GM23338 (cell line): ENCODE data around the gene TSPYL4. TPM values are rescaled to one million over a fixed set of nuclear protein-coding genes. Genes with fewer than 3 reads are reported as not detected.

Experiments
- ATAC-seq: fragments of 200-7000 bp; cut with Tn5 transposase; 3 replicates; pipeline ENCODE4 v1.9.1; 2020
- DNase-seq: peaks from one replicate; pipeline ENCODE4 v3.0.0-alpha.2; 2015; ENCODE audit warnings: low spot score
- H2AFZ ChIP-seq: fragments of 200-600 bp; sonication (generic); 2 replicates; pipeline ENCODE4 v1.8.0; 2016; ENCODE audit warnings: antibody characterized with exemption, mild to moderate bottlenecking, moderate library complexity
- H3F3A ChIP-seq: fragments of 200-600 bp; sonication (generic); replicated peaks from 2 replicates; pipeline ENCODE4 v1.8.0; 2017; ENCODE audit warnings: antibody characterized with exemption, mixed run types, low read depth
- H3K27ac ChIP-seq: fragments of 200-600 bp; sonication (generic); 2 replicates; pipeline ENCODE4 v1.6.1; 2016; ENCODE audit warnings: low read depth
- H3K27me3 ChIP-seq: fragments of 200-600 bp; sonication (generic); 2 replicates; pipeline ENCODE4 v1.8.0; 2016; ENCODE audit warnings: mild to moderate bottlenecking, mixed run types, moderate library complexity; ENCODE audit not compliant: insufficient read depth
- H3K36me3 ChIP-seq: fragments of 200-600 bp; sonication (generic); 2 replicates; pipeline ENCODE4 v1.8.0; 2016; ENCODE audit warnings: mild to moderate bottlenecking; ENCODE audit not compliant: insufficient read depth
- H3K4me1 ChIP-seq: fragments of 200-600 bp; sonication (generic); 2 replicates; pipeline ENCODE4 v1.8.0; 2016; ENCODE audit warnings: mild to moderate bottlenecking, moderate library complexity; ENCODE audit not compliant: insufficient read depth
- H3K4me2 ChIP-seq: fragments of 200-600 bp; sonication (generic); 2 replicates; pipeline ENCODE4 v1.7.1; 2017; ENCODE audit warnings: mixed run types
- H3K4me3 ChIP-seq: fragments of 200-600 bp; sonication (generic); 2 replicates; pipeline ENCODE4 v1.6.1; 2016; ENCODE audit warnings: mixed run types
- H3K79me2 ChIP-seq: fragments of 200-600 bp; sonication (generic); replicated peaks from 2 replicates; pipeline ENCODE4 v1.8.0; 2017; ENCODE audit warnings: mild to moderate bottlenecking; ENCODE audit not compliant: insufficient read depth
- H3K9me2 ChIP-seq: fragments of 200-600 bp; sonication (generic); 2 replicates; pipeline ENCODE4 v1.8.0; 2017; ENCODE audit not compliant: insufficient read depth
- H4K20me1 ChIP-seq: fragments of 200-600 bp; sonication (generic); replicated peaks from 2 replicates; pipeline ENCODE4 v1.8.0; 2017; ENCODE audit warnings: mild to moderate bottlenecking; ENCODE audit not compliant: insufficient read depth
- H3K27ac Mint-ChIP-seq: 2 replicates; pipeline ENCODE4 v1.8.0; 2020; ENCODE audit warnings: inconsistent platforms, mild to moderate bottlenecking, moderate library complexity, mixed read lengths
- H3K27me3 Mint-ChIP-seq: 3 replicates; pipeline ENCODE4 v1.8.0; 2022; ENCODE audit warnings: low read depth, mild to moderate bottlenecking, moderate library complexity, mixed read lengths, inconsistent platforms; ENCODE audit not compliant: insufficient read depth, poor library complexity
- H3K36me3 Mint-ChIP-seq: 3 replicates; pipeline ENCODE4 v1.8.0; 2021; ENCODE audit warnings: low read depth, mild to moderate bottlenecking, inconsistent platforms, moderate library complexity, mixed read lengths
- H3K4me1 Mint-ChIP-seq: 3 replicates; pipeline ENCODE4 v1.8.0; 2020; ENCODE audit warnings: mild to moderate bottlenecking, inconsistent platforms, mixed read lengths
- H3K4me3 Mint-ChIP-seq: 3 replicates; pipeline ENCODE4 v1.8.0; 2021; ENCODE audit warnings: moderate library complexity, mild to moderate bottlenecking, inconsistent platforms, mixed read lengths
- H3K9me3 Mint-ChIP-seq: 3 replicates; pipeline ENCODE4 v1.8.0; 2020; ENCODE audit warnings: moderate library complexity, mild to moderate bottlenecking, inconsistent platforms, mixed read lengths
- CREB1 ChIP-seq: fragments of 250-450 bp; sonication (Bioruptor Pico); IDR thresholded peaks from 2 replicates; pipeline ENCODE4 v1.5.0; 2020; ENCODE audit warnings: low read depth, mild to moderate bottlenecking, moderate library complexity
- EZH2 ChIP-seq: fragments of 200-600 bp; sonication (generic); IDR thresholded peaks from one replicate; pipeline ENCODE4 v1.8.0; 2017; ENCODE audit warnings: antibody characterized with exemption, mild to moderate bottlenecking, low read depth; ENCODE audit not compliant: unreplicated experiment
- EZH2phosphoT487 ChIP-seq: fragments of 200-600 bp; sonication (generic); IDR thresholded peaks from one replicate; pipeline ENCODE4 v1.8.1; 2018; ENCODE audit warnings: antibody characterized with exemption; ENCODE audit not compliant: unreplicated experiment
- JUNB ChIP-seq: IDR thresholded peaks from one replicate; pipeline ENCODE4 v1.6.1; 2016; ENCODE audit warnings: antibody characterized with exemption; ENCODE audit not compliant: unreplicated experiment
- NANOG ChIP-seq: IDR thresholded peaks from 2 replicates; pipeline ENCODE4 v1.6.1; 2016; ENCODE audit warnings: antibody characterized with exemption, borderline replicate concordance
- POLR2AphosphoS5 ChIP-seq: IDR thresholded peaks from 2 replicates; pipeline ENCODE4 v1.6.1; 2016; ENCODE audit warnings: antibody characterized with exemption, low read depth
- STAT1 ChIP-seq: IDR thresholded peaks from one replicate; pipeline ENCODE4 v1.6.1; 2016; ENCODE audit warnings: antibody characterized with exemption; ENCODE audit not compliant: unreplicated experiment
- ZNF114 ChIP-seq: fragments of 250-450 bp; sonication (Bioruptor Pico); IDR thresholded peaks from 2 replicates; pipeline ENCODE4 v1.5.0; 2020; ENCODE audit warnings: mild to moderate bottlenecking, moderate library complexity
- ZNF331 ChIP-seq: fragments of 250-450 bp; sonication (Bioruptor Pico); IDR thresholded peaks from 2 replicates; pipeline ENCODE4 v1.5.0; 2020; ENCODE audit warnings: low read depth, mild to moderate bottlenecking, moderate library complexity
- polyA plus RNA-seq: library from polyadenylated mRNA; unstranded; fragments of >200 nt; fragmentation: Nextera tagmentation; extraction: Ambion mirVana; gene quantifications from 2 replicates; pipeline ENCODE4 v1.2.1, GENCODE V29; 2016
- total RNA-seq: library from RNA; depleted of rRNA; stranded (reverse); fragments of >200 nt; shearing (Covaris generic); gene quantifications from 2 replicates; pipeline ENCODE4 v1.2.3, GENCODE V29; 2014
- TF ChIP-seq, protein P1 (sequence below), 2 experiments: fragments of 200-600 bp in 1 of 2; sonication (generic) in 1 of 2; conservative IDR thresholded peaks; 2 replicates each; pipeline versions ENCODE4 v1.5.1 to v1.6.1; 2016 to 2017; ENCODE audit warnings: antibody characterized with exemption in 2 of 2, low read depth in 2 of 2, mild to moderate bottlenecking in 2 of 2, moderate library complexity in 1 of 2
- TF ChIP-seq, protein P2 (sequence below): IDR thresholded peaks from 2 replicates; pipeline ENCODE4 v1.6.1; 2016; ENCODE audit warnings: antibody characterized with exemption
- TF ChIP-seq, protein P3 (sequence below): IDR thresholded peaks from one replicate; pipeline ENCODE4 v1.6.1; 2018; ENCODE audit warnings: antibody characterized with exemption; ENCODE audit not compliant: unreplicated experiment

The TSPYL4 gene
- total and polyA plus RNA-seq, 2 experiments from 2014 or later, result 13.2 to 19.8 TPM

DNA sequence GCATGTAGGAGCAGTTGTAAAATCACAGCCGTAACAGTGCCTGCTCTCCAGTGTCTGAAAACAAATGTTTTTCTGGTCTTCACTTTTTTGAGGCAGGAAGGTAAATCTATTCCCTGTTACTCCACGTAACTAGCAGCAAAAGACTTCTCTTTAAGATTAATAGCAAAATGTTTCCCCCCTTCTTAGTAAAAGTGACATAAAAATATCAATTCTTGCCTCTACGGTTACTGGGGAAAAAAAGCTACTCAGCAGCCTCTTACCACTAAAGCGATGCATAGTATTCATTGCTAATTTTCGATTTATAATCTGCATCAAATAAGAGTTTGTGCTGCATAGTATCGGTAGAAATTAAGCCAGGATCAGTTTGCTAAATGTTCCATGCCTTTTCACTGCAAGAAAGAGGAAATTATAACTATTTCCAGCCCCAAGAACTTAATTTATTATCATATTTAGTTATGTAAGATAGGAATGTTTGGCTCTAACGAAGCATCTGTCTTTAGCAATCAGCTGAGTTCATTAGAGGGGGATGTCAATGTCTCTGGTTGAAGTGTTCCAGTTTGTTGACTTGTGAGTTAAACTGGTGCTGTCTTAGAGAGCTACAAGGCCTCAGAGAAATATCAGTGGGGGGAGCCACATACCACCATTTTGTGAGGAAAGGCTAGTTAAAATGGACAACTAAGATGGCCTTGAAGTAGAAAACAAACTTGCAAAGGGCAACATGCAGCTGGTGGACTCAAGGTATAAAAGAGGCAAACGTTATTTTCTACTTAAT lies 26.5 kb upstream of the TSPYL4 start:
- peaks cover 39% of the 10 kb centered on the region for H3K79me2 ChIP-seq
- peaks cover 4% of the 10 kb centered on the region; the same call in 2 of the 3 replicates for H3K9me3 Mint-ChIP-seq
- DNase-seq (peak; percentile 23), ATAC-seq (no peak)
- peaks cover 4% of the 10 kb centered on the region for H3K27me3 Mint-ChIP-seq
- no peaks in the 10 kb centered on the region for H3K9me2 ChIP-seq
- H3F3A ChIP-seq, result no peaks in the 10 kb centered on the region
- peak overlapping the region; percentile 93 for H3K4me3 Mint-ChIP-seq
- peak overlapping the region; percentile 100 for H3K27ac Mint-ChIP-seq
- H3K27me3 ChIP-seq, result no peaks in the 10 kb centered on the region
- peaks cover 41% of the 10 kb centered on the region for H3K4me1 Mint-ChIP-seq
- peaks cover 21% of the 10 kb centered on the region for H3K4me1 ChIP-seq
- peaks cover 25% of the 10 kb centered on the region for H3K36me3 Mint-ChIP-seq
- peak overlapping the region; percentile 72 for H3K27ac ChIP-seq
- peak overlapping the region; percentile 79 for H3K4me2 ChIP-seq
- peaks cover 11% of the 10 kb centered on the region for H4K20me1 ChIP-seq
- peak overlapping the region; percentile 84 for H3K4me3 ChIP-seq
- H3K36me3 ChIP-seq, result no peaks in the 10 kb centered on the region
- peak overlapping the region; percentile 30; the same call in 1 of the 2 replicates for H2AFZ ChIP-seq
- TF ChIP-seq JUNB (no peak), ZNF331 (CRISPR knock-in tag) (no peak), EZH2phosphoT487 (no peak), CREB1 (CRISPR knock-in tag) (no peak), EZH2 (no peak)
- TF ChIP-seq, protein P1, sequence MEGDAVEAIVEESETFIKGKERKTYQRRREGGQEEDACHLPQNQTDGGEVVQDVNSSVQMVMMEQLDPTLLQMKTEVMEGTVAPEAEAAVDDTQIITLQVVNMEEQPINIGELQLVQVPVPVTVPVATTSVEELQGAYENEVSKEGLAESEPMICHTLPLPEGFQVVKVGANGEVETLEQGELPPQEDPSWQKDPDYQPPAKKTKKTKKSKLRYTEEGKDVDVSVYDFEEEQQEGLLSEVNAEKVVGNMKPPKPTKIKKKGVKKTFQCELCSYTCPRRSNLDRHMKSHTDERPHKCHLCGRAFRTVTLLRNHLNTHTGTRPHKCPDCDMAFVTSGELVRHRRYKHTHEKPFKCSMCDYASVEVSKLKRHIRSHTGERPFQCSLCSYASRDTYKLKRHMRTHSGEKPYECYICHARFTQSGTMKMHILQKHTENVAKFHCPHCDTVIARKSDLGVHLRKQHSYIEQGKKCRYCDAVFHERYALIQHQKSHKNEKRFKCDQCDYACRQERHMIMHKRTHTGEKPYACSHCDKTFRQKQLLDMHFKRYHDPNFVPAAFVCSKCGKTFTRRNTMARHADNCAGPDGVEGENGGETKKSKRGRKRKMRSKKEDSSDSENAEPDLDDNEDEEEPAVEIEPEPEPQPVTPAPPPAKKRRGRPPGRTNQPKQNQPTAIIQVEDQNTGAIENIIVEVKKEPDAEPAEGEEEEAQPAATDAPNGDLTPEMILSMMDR (conservative IDR thresholded peaks at IDR 0.05; ENCODE audit: low read depth in 2 of 2), result peak in 1 of 2 experiments; percentile 33; a peak in 2 of 4 replicates

DNA sequence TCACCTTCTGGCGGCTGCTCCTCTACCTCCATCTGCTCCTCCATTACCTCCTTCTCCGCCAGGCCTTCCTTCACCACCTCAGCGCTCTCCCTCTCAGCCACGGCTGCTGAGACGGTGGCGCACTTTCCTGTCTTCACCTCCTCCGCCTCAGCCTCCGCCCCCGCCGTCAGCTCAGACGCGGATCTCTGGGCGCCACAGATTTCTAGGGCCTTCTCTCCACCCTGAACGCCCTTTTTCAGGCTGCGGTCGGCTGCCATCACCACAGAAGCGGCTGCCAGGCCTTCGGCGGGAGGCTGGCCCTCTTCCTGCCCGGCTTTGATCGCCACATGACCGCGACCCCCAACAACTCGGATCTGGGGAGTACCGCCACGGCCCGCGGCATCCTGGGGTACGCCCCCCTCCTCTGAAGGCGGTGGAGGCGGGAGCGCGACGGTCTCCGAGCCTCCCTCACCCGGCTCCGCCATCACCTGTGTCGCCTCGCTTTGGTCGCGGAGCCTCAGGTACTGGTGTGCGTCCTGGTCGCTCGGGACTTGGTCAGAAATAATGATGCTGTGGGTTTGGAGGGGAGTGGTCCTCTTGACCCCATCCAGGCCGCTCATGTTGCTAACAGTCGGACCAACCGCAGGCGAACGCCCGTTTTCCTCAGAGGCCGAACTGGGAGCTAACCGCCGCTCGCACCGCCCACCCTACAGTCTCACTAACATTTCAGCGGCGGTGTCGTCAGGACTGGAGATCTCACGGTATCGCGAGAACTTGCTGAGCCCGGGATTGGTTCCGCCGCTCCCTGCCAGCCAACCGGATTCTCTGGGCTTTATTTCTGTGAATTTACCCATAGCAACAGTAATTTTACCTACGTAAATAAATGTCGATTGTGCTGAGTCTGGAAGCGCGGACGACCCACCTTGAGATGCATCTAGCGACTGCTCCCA lies 25.6 kb upstream of the TSPYL4 start, which contains the start of gene TSPYL1:
TSS of gene TSPYL1 (minus strand) at position 699 of the 929 bp plus-strand sequence. CDS start at position 599, 100 bp downstream.
- DNase-seq (peak; percentile 99), ATAC-seq (peak; percentile 92)
- peak within 1 kb of the TSS; percentile 85 for H3K4me2 ChIP-seq
- H3F3A ChIP-seq, result no peaks in the 10 kb centered on the region
- peak within 1 kb of the TSS; percentile 84 for H3K4me3 ChIP-seq
- H3K79me2 ChIP-seq, result peaks cover 48% of the 10 kb centered on the region
- peak within 1 kb of the TSS; percentile 90 for H3K27ac ChIP-seq
- peaks cover 21% of the 10 kb centered on the region for H3K4me1 ChIP-seq
- no peaks in the 10 kb centered on the region for H3K9me3 Mint-ChIP-seq
- peak within 1 kb of the TSS; percentile 93 for H3K4me3 Mint-ChIP-seq
- no peaks in the 10 kb centered on the region for H3K36me3 ChIP-seq
- peaks cover 42% of the 10 kb centered on the region for H3K4me1 Mint-ChIP-seq
- H3K36me3 Mint-ChIP-seq, result peaks cover 25% of the 10 kb centered on the region
- H3K27me3 ChIP-seq, result no peaks in the 10 kb centered on the region
- peak within 1 kb of the TSS; percentile 100 for H3K27ac Mint-ChIP-seq
- H3K9me2 ChIP-seq, result no peaks in the 10 kb centered on the region
- peaks cover 4% of the 10 kb centered on the region for H3K27me3 Mint-ChIP-seq
- H2AFZ ChIP-seq, result peak within 1 kb of the TSS; percentile 30; the same call in 1 of the 2 replicates
- H4K20me1 ChIP-seq, result peaks cover 11% of the 10 kb centered on the region
- TF ChIP-seq, protein P2, sequence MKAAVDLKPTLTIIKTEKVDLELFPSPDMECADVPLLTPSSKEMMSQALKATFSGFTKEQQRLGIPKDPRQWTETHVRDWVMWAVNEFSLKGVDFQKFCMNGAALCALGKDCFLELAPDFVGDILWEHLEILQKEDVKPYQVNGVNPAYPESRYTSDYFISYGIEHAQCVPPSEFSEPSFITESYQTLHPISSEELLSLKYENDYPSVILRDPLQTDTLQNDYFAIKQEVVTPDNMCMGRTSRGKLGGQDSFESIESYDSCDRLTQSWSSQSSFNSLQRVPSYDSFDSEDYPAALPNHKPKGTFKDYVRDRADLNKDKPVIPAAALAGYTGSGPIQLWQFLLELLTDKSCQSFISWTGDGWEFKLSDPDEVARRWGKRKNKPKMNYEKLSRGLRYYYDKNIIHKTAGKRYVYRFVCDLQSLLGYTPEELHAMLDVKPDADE, result no peak
- TF ChIP-seq, protein P1 (conservative IDR thresholded peaks at IDR 0.05; ENCODE audit: low read depth in 2 of 2), result peak in 1 of 2 experiments; percentile 23; a peak in 1 of 4 replicates
- no peak for TF ChIP-seq ZNF331 (CRISPR knock-in tag)
- peak; percentile 66 for TF ChIP-seq CREB1 (CRISPR knock-in tag)
- no peak for TF ChIP-seq ZNF114 (CRISPR knock-in tag)
- TF ChIP-seq POLR2AphosphoS5, result peak; percentile 94
- no peak for TF ChIP-seq NANOG
- TF ChIP-seq EZH2, result no peak
- TF ChIP-seq EZH2phosphoT487, result no peak
- TF ChIP-seq STAT1, result no peak
- TF ChIP-seq, protein P3, sequence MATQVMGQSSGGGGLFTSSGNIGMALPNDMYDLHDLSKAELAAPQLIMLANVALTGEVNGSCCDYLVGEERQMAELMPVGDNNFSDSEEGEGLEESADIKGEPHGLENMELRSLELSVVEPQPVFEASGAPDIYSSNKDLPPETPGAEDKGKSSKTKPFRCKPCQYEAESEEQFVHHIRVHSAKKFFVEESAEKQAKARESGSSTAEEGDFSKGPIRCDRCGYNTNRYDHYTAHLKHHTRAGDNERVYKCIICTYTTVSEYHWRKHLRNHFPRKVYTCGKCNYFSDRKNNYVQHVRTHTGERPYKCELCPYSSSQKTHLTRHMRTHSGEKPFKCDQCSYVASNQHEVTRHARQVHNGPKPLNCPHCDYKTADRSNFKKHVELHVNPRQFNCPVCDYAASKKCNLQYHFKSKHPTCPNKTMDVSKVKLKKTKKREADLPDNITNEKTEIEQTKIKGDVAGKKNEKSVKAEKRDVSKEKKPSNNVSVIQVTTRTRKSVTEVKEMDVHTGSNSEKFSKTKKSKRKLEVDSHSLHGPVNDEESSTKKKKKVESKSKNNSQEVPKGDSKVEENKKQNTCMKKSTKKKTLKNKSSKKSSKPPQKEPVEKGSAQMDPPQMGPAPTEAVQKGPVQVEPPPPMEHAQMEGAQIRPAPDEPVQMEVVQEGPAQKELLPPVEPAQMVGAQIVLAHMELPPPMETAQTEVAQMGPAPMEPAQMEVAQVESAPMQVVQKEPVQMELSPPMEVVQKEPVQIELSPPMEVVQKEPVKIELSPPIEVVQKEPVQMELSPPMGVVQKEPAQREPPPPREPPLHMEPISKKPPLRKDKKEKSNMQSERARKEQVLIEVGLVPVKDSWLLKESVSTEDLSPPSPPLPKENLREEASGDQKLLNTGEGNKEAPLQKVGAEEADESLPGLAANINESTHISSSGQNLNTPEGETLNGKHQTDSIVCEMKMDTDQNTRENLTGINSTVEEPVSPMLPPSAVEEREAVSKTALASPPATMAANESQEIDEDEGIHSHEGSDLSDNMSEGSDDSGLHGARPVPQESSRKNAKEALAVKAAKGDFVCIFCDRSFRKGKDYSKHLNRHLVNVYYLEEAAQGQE, result no peak
